ENCODE data around the gene SUGP1. TPM values are rescaled to one million over a fixed set of nuclear protein-coding genes. Genes with fewer than 3 reads are reported as not detected.

Gene SUGP1
- total and polyA plus RNA-seq, 2 of the 13 experiments (the other 11 are each of a cell fraction or from before 2014, with no cell fraction given) = 21.6 to 25.9 TPM

DNA sequence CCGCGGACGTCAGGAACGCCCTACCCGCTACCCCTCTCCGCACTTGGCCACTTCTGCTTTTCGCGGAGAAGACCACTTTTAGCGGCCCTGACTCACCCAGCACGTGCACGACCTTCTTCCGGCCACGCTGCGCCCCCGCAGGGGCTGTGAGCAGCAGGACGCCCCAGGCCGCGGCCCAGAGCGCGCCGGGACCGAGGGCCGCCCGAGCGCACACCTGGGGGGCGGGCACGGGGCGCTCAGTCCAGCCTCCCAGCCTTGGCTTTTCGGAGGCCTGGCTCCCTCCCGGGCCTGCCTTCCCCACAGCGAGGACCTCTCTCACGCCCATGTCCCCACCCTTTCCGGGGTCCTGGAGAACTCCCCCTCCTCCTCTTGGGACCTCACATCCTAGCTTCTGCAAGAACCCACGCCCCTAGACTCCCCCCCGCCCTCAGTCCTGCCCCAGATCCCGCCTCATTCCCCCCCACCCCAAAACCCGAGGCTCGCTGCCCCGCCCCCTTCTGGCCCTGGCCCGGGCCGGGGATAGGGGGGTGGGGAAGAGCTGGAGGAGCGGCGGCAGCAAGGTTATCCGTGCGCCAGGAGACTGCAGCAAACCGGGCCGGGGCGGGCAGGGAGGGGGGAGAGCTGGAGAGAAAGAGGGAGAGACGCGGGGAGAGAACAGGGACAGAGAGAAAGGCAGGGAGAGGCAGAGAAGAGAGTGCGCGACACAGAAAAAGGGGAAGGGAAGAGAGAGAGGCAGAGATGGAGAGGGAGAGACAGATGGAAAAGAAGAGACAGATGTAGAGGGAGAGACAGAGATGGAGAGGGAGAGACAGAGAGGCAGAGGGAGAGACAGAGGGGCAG is 58.7 kb downstream of the SUGP1 start:
- Histone ChIP-seq H4K20me1 (ENCODE audit: insufficient read depth, low read length) (no peaks in the 10 kb centered on the region), H3K9ac (ENCODE audit: insufficient read depth, low read depth, low read length) (no peak overlapping the region), H2AFZ (ENCODE audit: low read length) (no peak overlapping the region), H3K27ac (ENCODE audit: extremely low read length, insufficient read depth, low read length) (no peak overlapping the region), H3K79me2 (ENCODE audit: insufficient read depth, low read length) (no peaks in the 10 kb centered on the region), H3K36me3 (replicated peaks in 1 of 2; ENCODE audit: control insufficient read depth in 1 of 2, insufficient read depth in 2 of 2, low read length in 2 of 2) (no peaks in the 10 kb centered on the region), H3K4me1 (ENCODE audit: insufficient read depth, low read length) (peaks cover 6% of the 10 kb centered on the region; the same call in 1 of the 2 replicates), H3K9me3 (ENCODE audit: low read length) (no peaks in the 10 kb centered on the region), H3K27me3 (ENCODE audit: control insufficient read depth in 1 of 2, insufficient read depth in 2 of 2, low read length in 2 of 2) (peaks cover 0 to 6% of the 10 kb centered on the region in 2 experiments; a peak in 3 of 5 replicates), H3K4me3 (replicated peaks in 1 of 3; ENCODE audit: insufficient read depth in 1 of 3, low read depth in 2 of 3, low read length in 3 of 3) (no peak overlapping the region; a peak in 1 of 6 replicates), H3K4me2 (ENCODE audit: low read depth, low read length) (no peak overlapping the region)
- TF ChIP-seq KLF15 (CRISPR knock-in tag; IDR thresholded peaks at IDR 0.05; ENCODE audit: borderline replicate concordance) = no peak
- no peak for TF ChIP-seq ZNF672 (CRISPR knock-in tag; IDR thresholded peaks at IDR 0.05)
- no peak for TF ChIP-seq ATF5 (CRISPR knock-in tag; IDR thresholded peaks at IDR 0.05; ENCODE audit: low read depth)
- no peak for TF ChIP-seq ZFX (CRISPR knock-in tag; IDR thresholded peaks at IDR 0.05; ENCODE audit: low read depth)
- no peak for TF ChIP-seq MYNN (CRISPR knock-in tag; IDR thresholded peaks at IDR 0.05; ENCODE audit: low read depth)
- TF ChIP-seq ZNF530 (CRISPR knock-in tag; IDR thresholded peaks at IDR 0.05; ENCODE audit: low read depth) = no peak
- no peak for TF ChIP-seq DNMT1 (CRISPR knock-in tag; IDR thresholded peaks at IDR 0.05)
- no peak for TF ChIP-seq MED8 (CRISPR knock-in tag; IDR thresholded peaks at IDR 0.05; ENCODE audit: insufficient replicate concordance)
- TF ChIP-seq RFXAP (CRISPR knock-in tag; IDR thresholded peaks at IDR 0.05; ENCODE audit: borderline replicate concordance) = no peak
- TF ChIP-seq, protein P1, sequence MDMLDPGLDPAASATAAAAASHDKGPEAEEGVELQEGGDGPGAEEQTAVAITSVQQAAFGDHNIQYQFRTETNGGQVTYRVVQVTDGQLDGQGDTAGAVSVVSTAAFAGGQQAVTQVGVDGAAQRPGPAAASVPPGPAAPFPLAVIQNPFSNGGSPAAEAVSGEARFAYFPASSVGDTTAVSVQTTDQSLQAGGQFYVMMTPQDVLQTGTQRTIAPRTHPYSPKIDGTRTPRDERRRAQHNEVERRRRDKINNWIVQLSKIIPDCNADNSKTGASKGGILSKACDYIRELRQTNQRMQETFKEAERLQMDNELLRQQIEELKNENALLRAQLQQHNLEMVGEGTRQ (IDR thresholded peaks at IDR 0.05; ENCODE audit: low read depth, low read length) = no peak
- TF ChIP-seq, protein P1 (CRISPR knock-in tag; IDR thresholded peaks at IDR 0.05; ENCODE audit: borderline replicate concordance) = no peak
- TF ChIP-seq, protein P2, sequence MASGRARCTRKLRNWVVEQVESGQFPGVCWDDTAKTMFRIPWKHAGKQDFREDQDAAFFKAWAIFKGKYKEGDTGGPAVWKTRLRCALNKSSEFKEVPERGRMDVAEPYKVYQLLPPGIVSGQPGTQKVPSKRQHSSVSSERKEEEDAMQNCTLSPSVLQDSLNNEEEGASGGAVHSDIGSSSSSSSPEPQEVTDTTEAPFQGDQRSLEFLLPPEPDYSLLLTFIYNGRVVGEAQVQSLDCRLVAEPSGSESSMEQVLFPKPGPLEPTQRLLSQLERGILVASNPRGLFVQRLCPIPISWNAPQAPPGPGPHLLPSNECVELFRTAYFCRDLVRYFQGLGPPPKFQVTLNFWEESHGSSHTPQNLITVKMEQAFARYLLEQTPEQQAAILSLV (CRISPR knock-in tag; IDR thresholded peaks at IDR 0.05; ENCODE audit: borderline replicate concordance) = no peak
- no peak for TF ChIP-seq ZBTB3 (CRISPR knock-in tag; IDR thresholded peaks at IDR 0.05; ENCODE audit: borderline replicate concordance, low read depth)
- 31% methylated on average over 40 of the region's 52 CpGs for WGBS (ENCODE audit: low lambda C conversion rate)
- no peak for FAIRE-seq
- no peak for ATAC-seq
- CTCF ChIA-PET (ENCODE audit: low intra/inter-chr PET ratio, low total read pairs) = no interaction called here
- in situ Hi-C loops (cut with HindIII; ENCODE audit: extremely low pct_ligation_motif_present, low pct_unique_long_range_greater_than_20kb) = no loop called here
- POLR2A ChIA-PET = no interaction called here
- DNase-seq (ENCODE audit: low spot score) = no peak
- no TSS peak for BruUV-seq (replicated peaks)
- intact Hi-C loops (cut with micrococcal nuclease; ENCODE audit: unreplicated experiment) = no loop called here
